GM19238 (cell line): ENCODE data around the gene RAB7B.

Source experiments
- DNase-seq: peaks from one replicate; pipeline ENCODE4 v3.0.0; 2011; ENCODE audit warnings: low spot score; ENCODE audit not compliant: insufficient read length

Gene RAB7B

DNA sequence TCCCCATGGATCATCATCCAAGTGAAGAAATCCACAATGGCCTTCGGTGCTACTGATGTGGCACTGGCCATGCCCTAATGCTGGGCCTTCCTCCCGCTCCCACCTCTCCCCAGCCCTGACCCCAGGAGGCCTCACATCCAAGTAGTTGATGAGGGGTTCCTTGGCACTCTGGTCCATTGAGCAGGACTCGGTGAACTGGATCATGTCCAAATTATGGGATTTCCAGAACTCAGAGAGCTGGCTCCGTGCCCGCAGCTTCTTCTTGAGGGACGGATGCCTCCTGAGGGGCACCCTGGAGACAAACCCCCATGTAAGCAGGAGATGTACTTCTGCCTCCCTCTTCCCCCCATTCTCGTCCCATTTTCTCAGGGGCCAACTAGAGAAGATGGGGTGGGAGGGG is 19.6 kb upstream of the RAB7B start:
- no peak for DNase-seq

DNA sequence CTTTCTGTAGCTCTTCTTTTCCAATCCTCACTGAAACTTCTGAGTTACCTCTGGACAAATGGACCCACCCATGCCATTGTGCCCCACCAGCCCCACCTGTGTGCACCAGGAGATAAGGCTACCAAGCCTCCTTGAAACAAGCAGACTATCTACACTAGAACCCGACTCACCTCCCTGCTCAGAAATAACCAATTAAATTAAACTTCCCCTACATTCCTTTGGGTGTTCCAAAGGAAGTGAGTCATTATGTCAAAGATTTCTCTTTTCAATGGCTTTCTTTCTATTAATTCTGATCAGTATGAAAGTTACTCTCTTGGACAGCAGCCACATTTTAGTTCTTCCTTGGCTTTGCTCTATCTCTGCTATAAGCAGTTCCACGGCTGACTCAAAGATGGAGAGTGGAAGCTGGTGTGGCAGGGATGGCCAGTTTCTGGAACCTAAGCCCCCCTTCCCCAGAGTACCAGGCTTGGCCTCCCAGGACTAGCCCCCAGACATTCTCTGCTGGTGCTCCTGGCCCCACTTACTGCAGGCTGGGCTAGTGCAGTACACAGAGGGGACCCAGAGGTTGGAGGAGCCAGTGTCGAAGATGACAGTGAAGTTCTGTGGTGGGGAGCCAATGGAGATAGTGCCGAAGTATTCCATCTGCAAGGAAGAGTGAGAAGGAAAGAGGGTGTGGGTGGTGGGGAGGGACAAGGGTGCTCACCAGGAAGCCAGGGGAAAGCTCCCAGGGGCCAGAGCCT is 18.6 kb upstream of the RAB7B start:
- DNase-seq: no peak

DNA sequence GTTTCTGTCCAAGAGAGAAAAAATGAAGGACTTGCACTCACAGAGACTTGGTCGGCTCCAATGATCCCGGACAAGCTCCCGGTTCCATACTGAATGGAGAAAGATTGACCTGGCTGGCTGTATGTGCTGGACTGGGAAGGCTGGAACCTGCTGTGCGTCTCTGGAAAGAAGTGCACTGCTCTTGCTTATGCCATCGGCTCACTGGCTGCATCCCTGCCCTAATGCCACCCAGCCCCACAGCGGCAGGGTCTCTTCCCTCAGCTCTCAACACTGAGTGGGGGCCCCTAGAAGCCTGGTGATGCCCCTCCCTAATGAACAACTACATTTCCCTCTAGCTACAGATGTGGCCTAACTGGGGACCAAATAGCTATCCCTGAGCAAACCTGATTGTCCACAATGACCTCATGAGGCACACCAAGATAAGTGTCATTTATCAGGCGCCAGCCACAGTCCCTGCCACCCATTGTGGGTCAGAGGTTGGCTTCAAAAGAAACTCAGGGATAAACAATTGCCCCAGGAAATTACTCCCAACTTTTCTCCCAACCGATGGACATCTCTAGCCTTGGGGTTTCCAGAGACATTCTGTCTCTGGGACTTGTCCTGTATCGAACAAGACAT is 17.9 kb upstream of the RAB7B start:
- DNase-seq: no peak

DNA sequence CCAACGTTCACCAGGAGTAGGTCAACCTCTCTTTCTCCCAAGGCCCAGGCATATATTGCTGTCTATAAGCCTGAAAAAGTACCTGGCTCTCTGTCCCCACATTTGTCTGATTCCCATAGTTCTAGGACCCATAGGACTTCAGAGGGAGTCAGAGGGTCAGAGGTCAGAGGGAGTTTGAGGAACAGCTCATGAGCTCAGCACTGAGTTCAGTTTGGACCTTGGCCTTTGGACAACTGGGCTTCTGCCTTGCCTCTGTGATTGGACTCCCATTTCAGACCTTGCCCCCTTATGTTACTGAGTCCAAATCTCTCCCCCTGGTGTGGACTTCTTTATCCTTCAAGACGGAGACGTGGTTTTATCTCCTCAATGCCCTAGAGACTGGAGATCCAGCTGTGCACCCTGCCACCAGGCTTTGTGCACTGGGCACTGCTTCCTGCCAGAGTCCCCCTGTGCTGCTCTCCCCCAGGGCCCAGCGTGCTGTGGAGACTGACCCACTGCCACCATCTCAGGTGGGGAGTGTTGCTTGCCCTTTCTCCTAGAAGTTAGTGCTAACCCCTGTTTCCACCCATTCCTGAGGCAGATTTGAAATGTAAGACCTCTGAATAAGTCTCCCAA is 17.3 kb upstream of the RAB7B start:
- no peak for DNase-seq

DNA sequence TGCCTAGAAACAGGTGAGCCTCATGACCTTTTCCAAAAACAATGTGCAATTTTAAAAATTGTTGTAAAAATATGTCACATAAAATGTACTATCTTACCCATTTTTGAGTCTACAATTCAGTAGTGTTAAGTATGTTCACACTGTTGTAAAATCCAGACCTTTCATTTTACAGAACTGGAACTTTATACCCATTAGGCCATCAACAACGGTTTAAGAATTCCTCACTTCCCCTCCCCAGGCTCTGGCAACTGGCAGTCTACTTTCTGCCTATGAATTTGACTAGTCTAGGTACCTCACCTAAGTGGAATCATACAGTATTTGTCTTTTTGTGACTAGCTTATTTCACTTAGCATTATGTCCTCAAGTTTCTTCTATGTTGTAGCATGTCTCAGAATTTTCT is 11.9 kb upstream of the RAB7B start:
- DNase-seq: no peak

DNA sequence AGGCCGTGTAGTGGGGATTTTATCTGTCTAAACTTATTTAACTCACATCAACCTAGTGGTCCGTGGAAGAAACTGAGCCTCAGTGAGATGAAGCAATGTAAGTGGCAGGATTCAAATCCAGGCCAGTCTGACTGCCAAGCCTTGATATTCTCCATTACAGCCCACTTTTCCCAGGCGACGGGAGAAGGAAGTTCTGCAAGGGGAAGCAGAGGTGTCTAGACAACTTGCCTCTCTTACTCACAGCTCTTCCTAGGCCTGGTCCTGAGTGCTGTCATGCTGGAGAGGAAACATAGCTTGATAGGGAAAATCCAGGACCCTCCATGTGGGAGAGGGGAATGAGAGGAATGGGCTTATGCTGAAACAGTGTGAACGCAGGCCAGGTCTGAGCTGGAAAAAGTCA is 11.4 kb upstream of the RAB7B start:
- DNase-seq: no peak

DNA sequence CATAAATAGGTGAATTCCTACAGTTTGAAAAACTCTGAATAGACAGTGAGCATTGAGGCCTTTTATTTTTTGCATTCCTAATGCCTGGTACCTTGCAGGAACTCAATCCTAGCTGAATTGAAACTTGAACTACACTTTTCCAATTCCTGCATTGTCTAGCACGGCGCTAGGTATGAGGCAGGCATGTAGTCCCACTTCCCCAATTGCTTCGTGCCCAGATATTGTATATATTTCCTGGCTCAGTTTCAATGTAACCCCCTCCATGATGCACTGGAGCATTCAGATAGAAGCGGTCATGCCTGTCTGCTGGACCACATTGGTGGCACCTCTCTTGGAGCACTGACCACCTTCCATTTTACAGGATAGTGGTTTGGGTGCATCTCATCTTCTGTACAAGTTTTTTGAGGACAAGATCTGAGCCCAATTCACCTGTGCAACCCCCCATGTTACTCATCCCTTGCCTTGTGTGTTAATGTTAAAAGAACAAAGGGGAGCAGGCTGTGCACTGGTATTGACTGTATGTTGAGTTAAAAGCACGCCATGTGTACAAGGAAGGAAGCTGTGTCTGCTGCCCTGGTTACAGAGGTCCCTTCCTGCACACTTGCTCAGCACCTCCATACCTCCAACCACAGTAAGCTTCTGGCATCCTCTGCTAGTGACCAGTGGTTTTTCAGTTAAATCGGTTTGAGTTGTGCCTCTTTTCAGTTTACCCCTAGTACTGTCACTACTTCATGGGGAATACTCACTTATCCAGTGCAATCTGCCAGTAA is 10.0 kb upstream of the RAB7B start:
- DNase-seq: no peak

DNA sequence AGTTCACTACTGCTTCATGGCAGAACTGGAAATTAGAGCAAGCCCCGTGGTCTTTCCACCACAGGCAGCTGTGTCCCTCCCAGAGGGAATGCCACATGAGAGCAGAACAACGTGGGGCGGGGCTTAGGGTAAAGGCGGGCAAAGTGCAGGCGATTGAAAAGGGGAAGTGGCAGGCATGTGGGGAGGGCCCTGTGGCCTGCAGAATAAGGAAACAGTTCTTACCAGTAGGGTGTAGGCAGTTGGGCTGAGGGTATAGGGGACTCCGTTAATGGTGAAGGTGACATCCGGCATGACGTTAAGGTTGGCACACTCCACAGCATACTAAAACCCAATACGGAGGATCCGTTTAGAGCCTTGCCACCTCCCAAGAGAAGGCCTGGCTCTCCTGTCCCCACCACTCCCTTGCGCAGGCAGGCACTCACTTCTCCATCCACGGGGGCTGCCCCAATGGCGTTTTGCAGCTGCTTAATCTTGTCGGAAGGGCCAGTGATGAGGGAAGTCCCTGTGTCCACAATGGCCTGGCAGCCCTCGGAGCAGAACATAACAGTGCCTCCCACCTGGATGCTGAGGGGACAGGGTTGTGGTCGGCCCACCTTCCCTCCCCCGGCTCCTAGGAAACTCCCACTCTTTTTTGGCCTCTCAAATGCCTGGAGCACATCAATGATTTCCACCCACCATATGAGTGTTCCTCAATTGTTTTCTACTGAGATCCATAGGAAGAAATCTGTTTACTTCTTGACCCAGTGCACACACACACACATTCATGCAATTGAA is 9.1 kb upstream of the RAB7B start:
- peak; percentile 56 for DNase-seq

DNA sequence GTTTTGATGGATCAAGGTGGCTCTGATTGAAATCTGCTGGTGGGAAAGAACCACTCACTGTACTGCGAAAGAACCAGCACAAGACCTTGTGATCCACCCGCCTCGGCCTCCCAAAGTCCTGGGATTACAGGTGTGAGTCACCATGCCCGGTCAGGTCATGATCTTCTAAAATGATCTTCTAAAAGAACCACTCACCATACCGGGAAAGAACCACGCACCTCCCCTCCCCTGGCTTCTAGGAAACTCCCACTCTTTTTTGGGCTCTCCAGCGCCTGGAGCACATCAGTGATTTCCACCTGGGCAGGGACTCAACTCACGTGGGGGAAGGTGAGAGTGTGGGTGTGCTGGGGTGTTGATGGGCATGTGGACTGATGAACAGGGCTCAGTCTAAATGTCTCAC is 7.9 kb upstream of the RAB7B start:
- no peak for DNase-seq

DNA sequence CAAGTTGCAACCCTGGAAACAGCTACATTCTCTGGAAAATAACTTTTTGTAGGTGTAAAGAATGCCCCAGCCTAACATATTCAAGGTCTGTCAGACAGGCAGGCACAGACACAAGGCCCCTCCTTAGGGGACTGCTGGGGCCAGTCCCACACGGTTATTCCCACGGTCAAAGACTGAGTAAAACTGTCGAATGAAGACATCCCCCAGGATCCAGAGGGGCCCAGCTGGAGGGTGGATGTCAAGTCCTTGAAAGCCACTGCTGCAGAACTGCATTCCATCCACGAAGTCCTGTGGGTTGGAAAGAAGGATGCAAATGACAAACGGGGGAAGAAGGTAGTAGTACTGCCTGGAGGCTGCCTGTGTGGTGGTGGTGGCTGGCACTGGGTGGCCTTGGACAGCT is 6.9 kb upstream of the RAB7B start:
- no peak for DNase-seq

DNA sequence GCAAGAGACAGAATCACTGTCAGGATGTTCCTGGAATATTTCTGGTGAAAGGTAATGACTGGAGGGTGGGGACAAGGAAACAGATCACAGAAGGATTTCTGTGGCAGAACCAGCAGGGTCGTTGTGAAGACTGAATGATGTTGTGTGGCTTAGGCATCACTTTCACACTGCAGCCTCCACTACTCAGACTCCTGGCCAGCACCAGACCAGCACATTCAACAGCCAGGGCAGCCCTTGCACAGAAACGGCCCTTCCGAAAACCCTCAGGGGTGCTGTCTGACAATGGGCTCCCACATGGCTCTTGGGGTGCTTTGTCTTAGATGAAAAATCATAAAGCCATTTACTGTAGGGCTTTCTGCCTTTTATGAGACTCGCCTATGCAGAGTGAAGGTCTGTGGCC is 3.8 kb upstream of the RAB7B start:
- no peak for DNase-seq

DNA sequence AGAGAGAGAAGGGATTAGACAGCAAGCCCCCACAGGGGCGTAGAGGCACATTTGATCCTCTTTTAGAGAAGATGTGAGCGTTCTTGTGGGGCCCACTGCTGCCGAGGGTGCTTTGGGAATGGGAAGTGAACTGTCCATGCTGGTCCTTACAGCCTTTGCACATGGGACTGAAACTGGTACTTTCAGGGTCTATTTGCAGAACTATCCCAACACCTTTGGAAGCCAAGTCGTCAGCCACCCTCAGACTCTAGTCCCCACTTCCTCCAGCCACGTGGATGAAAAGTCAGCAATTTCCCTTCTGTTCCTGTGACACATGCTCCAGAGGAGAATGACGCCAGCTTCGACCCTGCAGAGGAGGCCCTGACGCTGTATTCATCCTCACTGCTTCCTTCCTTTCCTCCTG is 2.6 kb upstream of the RAB7B start:
- no peak for DNase-seq

DNA sequence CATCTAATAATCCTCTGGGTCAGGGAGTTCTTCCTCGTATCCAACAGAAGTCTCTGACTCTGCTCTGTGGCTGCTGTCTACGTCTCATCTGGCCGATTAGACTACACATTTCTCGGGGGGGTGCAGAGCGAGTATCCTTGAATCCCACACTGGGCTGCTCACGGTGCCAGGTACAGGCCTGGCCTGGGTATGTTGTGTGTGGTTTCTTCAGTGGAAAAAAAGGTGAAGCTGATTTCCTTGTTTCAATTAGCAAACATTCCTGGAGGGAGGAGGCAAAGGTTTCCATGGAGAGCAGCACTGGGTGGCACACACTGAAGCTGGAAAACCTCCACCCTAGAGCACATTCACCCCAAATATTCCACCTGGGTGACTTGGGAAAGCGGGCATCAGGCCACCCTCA is 2.0 kb upstream of the RAB7B start:
- DNase-seq: no peak

DNA sequence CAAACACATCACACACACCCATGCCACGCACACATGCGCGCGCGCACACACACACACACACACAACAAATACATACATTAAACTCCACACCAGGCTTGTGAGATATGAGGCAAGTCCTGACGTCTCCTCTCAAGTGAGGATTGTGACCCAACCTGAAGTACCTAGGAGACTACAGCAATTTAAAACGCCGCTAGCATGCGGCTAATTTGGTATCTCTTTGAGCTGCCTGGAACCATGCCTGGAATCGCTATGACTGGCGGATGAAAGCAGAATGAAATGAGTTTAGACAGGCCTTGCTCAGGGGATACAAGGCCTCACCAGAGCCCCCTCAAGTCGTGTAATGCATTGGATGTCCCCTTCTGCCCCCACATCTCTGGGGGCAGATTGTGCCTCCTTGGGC is 1.6 kb upstream of the RAB7B start:
- DNase-seq: no peak

DNA sequence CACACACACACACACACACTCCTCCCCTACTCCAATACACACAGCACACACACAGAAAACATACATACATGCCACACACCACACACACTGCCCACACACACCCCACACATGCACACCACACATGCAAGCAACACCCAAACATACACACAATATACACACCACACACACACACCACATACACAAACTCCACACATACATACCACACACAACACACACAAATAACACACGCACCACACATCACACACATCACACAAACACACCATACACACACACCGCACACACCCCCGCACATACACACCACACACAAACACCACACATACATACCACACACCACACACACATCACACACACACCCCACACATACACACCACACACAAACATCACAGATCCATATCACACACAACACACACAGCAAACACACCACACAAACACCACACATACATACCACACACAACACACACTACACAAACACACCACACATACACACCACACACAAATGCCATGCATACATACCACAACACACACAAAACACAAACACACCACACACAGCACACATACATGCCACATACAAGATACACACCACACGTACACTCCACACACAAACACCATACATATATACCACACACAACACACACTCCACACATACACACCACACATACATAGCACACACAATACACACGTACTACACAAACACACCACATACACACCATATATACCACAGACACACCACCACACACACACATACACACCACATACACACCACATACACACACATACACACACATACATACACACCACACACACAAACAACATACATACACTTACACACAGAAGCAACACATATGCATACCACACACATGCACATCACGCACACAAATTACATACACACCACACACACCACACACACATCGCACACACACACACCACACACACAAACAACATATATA is 932 bp upstream of the RAB7B start:
- DNase-seq: no peak

DNA sequence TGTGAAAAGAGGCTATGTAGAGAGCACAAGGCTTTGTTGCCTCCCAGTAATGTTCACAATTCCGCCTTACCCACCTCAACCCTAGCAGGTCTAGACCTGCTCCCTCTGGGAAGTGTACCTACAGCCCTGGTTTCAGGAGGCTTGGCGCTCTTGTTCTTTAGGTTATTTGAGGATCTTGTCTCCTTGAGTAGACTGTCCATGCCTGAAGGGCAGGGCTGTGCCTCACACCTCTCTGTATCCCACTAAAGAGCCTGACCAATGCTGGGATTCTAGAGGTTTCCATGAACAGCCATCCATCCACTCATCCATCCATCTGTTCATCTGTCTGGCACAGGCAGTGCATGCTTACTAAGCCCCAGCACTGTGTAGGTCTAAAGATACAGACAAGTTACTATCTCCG is 1.0 kb downstream of the RAB7B start:
- DNase-seq: no peak

DNA sequence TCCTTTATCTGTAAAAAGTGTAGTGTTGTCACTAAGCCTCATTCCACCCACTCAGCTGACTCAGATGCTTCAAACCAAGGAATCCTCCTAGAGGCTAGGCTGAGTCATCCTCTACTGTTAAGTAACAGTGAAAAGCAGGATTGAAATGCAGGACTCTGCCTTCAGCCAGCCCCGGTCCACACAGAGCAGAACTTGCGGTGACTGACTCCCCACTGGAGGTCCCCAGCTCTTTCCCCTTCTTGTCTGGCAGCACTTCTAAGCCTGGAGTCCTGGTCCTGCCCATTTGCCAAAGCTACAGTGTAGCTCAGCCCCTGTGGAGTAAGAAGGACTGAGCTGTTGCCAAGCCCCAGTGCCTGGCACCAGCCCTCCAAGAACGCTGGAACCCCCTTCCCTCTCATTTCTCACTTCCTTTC is 1.7 kb downstream of the RAB7B start:
- no peak for DNase-seq

DNA sequence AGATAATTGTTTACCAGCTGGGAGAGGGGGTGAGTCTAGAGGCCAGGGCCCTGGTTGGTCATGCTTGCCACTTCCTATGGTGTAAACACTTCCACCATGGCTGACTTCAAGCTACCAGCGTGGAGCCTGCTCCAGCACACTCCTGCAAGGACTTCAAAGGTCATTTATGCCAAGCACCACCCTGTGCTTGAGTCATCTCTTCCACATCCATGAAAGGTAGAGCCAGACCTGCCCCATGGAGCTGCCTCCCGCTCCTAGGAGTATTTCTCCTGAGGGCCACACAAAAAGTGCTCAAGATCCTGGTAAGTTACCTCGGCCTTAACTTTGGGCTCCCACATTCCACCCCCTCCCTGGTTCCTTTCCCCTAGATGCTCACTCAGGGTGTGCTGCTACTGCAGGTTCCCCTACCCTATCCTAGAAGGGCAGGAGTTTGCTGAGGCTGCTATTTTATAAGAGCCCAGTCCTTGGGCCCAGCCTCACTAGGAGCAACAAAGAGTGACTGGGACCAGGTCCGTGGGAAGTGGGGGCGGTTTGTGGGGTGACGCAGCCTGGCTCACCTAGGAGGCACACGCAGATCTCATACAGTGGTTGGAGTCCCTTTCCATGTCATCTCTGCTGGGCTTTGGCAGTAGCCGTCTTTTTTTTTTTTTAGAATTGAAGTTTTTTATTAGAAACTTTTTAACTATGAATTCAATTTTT is 2.4 kb downstream of the RAB7B start:
- no peak for DNase-seq

DNA sequence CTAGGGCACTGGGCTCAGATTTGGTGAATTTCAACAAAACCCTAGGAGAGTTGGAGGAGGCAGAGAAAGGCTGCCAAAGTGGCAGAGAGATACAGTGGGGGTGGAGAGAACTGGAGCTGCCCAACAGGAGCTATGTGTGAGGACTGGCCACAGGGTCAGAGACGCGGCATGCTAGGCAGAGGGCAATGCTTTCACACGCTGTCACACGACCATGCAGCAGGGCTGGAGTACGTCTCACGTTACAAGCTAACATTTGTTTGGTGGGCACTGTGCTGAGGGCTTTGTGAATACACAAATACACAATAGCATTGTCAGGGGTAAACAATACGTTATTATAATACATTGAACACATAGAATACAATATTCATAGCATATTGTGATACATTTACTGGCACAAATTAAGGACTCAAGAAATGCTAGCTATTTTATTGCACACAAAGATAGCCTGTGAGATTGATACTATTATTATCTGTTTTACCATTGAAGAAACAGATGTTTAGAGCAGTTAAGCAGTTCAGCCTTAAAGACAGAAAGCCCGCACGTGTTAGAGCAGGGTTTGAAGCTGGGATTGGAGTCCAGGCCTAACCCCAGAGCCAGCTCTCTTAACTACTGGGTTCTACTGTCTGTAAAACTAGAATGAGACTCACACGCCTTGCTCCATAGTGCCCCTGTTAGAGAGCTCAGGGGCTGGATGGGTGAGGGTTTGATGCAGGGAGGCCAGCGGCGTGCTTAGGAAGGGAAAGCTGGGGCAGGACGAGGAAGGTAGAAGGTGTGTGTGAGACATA is 4.5 kb downstream of the RAB7B start:
- DNase-seq: no peak
